Aorta (tissue), 5 donors: ENCODE results near the gene CTNNA2. TPM values are rescaled to one million over a fixed set of nuclear protein-coding genes. Genes with fewer than 3 reads are reported as not detected.

Experiments used
- ATAC-seq: fragments of 200-7000 bp; cut with Tn5 transposase; one replicate; pipeline ENCODE4 v1.9.1; 2022; ENCODE audit warnings: moderate library complexity; ENCODE audit not compliant: low FRiP score
- DNase-seq, 2 donors: peaks; one replicate each; pipeline ENCODE4 v3.0.0-alpha.2; 2020
- H3K27ac ChIP-seq, 2 donors: one replicate each; pipeline ENCODE4 v1.5.1; 2013; ENCODE audit warnings: low read length in 2 of 2, mild to moderate bottlenecking in 2 of 2, moderate library complexity in 2 of 2, control low read depth in 1 of 2, inconsistent platforms in 1 of 2, low read depth in 1 of 2
- H3K27me3 ChIP-seq, 2 donors: one replicate each; pipeline ENCODE4 v1.6.1; 2013; ENCODE audit warnings: control low read depth in 1 of 2, low read length in 1 of 2, mild to moderate bottlenecking in 1 of 2, moderate library complexity in 1 of 2; ENCODE audit not compliant: insufficient read depth in 2 of 2, control insufficient read depth in 1 of 2
- H3K36me3 ChIP-seq, 2 donors: one replicate each; pipeline ENCODE4 v1.6.1; 2013; ENCODE audit warnings: control low read depth in 1 of 2, low read length in 1 of 2, mild to moderate bottlenecking in 1 of 2; ENCODE audit not compliant: insufficient read depth in 2 of 2, control insufficient read depth in 1 of 2
- H3K4me1 ChIP-seq, 2 donors: one replicate each; pipeline ENCODE4 v1.6.1; 2013; ENCODE audit warnings: low read length in 2 of 2, control low read depth in 1 of 2, mild to moderate bottlenecking in 1 of 2, moderate library complexity in 1 of 2; ENCODE audit not compliant: insufficient read depth in 2 of 2, control insufficient read depth in 1 of 2
- H3K4me3 ChIP-seq, 2 donors: one replicate each; pipeline ENCODE4 v1.5.1; 2013; ENCODE audit warnings: low read length in 2 of 2, control low read depth in 1 of 2, mild to moderate bottlenecking in 1 of 2
- H3K9me3 ChIP-seq: one replicate; pipeline ENCODE4 v1.6.1; 2013; ENCODE audit warnings: mild to moderate bottlenecking, low read length; ENCODE audit not compliant: control insufficient read depth
- WGBS, 2 donors: extraction: QIAGEN DNeasy Blood & Tissue Kit; methylation state at CpG; one replicate each; pipeline ENCODE4 v1.1.7; 2013; 5-methylcytosine and 5-hydroxymethylcytosine counted together
- intact Hi-C, 2 donors: fragments of 100-400 bp; cut with DNase I; formaldehyde crosslinking; loops; one replicate each; pipeline versions ENCODE4 v1.14.2 to v1.15.0; 2022
- polyA plus RNA-seq, 2 donors: library from polyadenylated mRNA; stranded (reverse); fragments of 200-250 nt; gene quantifications; one replicate each; pipeline ENCODE4 v1.2.3, GENCODE V29; 2013
- total RNA-seq, 2 donors: library from RNA; stranded (reverse); fragmentation: NEBNext Ultra II Directional; extraction: Animal tissue kit (Norgen Biotek cat#: 25700); gene quantifications; one replicate each; pipeline ENCODE4 v1.2.1, GENCODE V29; 2021
- donor health status: healthy with polysubstance abuse.
- donor health status: Bipolar disorder and iron deficiency.
- donor health status: DM: no; HTN: no; CAD: no.
- donor health status: DM: no; HTN: no; CAD: no.
- donor health status: DM: yes; HTN: yes; CAD: no.

CTNNA2 gene
- total and polyA plus RNA-seq, 4 donors, result 0.05 to 0.12 TPM; not detected in 2

DNA sequence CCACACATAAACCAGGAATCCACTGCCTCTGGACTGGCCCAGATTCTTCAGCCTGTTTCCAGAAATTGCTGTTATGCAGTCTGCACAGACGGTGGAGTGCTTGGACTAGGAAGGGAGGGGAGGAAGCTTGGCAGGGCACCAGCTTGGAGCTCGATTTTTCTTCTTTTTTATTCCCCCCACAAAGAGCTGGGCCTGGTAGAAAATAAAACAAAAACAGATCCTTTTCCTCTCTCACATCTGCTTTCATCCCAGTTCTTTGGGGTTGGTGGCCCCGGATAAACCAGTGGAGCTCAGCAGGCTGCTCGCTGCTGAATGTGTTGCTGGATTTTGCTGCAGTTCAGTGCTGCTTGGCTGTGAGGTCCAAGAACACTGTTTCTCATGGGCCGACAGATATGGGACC, 775.7 kb downstream of the CTNNA2 start:
- no peak for DNase-seq

DNA sequence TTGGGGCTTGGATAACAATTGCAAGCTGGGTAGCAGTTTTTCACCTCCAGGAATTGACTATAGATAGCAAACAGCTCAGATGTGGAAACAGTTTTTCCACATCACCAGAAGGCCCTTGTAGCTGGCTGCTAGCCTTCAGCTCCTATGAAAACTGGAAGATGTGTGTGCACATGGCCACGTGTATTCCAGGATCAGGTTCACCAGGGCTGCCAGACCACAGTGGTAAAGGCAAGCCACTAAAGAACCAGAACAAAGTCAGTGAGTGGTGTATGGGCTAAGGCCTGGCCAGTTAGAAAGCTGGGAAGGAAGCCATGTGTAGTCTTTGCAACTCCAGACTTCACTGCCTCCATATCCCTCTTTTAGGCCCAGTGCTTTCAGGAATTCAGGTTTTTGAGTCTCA, 778.8 kb downstream of the CTNNA2 start:
- H3K27me3 ChIP-seq, result peaks cover 0 to 2% of the 10 kb centered on the region in 2 donors
- no peaks in the 10 kb centered on the region for H3K9me3 ChIP-seq
- WGBS, 2 donors, result 43 to 50% methylated on average over 1 of the region's 1 CpG
- intact Hi-C loops, result no loop called here
- H3K4me3 ChIP-seq, result no peak overlapping the region
- no peak for ATAC-seq
- DNase-seq, result no peak
- H3K27ac ChIP-seq, result no peak overlapping the region
- no peaks in the 10 kb centered on the region for H3K4me1 ChIP-seq
- no peaks in the 10 kb centered on the region for H3K36me3 ChIP-seq

More for the DNA sequence above, 775.7 kb downstream of the CTNNA2 start:
- H3K27me3 ChIP-seq, result peaks cover 0 to 2% of the 10 kb centered on the region in 2 donors
- H3K4me1 ChIP-seq, result no peaks in the 10 kb centered on the region
- no peaks in the 10 kb centered on the region for H3K36me3 ChIP-seq
- H3K4me3 ChIP-seq, result no peak overlapping the region
- H3K9me3 ChIP-seq, result no peaks in the 10 kb centered on the region
- ATAC-seq, result no peak
- H3K27ac ChIP-seq, result no peak overlapping the region
- WGBS, 2 donors, result 13 to 16% methylated on average over 5 of the region's 5 CpGs
- intact Hi-C loops, result no loop called here

DNA sequence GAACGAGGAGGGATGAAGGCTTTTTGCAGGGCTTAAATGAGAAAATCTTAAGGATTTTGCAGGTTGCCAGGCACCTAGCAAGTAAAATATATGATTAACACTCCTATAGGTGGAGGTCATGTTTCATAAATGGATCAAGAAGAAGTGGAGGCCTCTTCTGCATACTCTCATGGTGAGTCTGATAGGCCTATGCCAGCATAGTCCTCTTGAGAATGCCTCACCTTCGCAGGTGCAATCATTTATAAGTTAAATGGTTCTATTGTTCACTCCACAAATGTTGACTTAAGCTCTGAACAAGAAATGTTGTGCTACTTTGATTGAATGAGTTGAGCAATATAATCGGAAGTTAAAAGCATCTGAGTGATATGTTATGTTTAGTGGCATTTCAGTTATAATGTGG, 779.6 kb downstream of the CTNNA2 start:
- intact Hi-C loops, result no loop called here
- 79 to 85% methylated on average over 3 of the region's 3 CpGs for WGBS, 2 donors
- no peaks in the 10 kb centered on the region for H3K36me3 ChIP-seq
- H3K9me3 ChIP-seq, result no peaks in the 10 kb centered on the region
- ATAC-seq (no peak), DNase-seq (no peak)
- H3K4me1 ChIP-seq, result no peaks in the 10 kb centered on the region
- peaks cover 0 to 4% of the 10 kb centered on the region in 2 donors for H3K27me3 ChIP-seq
- no peak overlapping the region for H3K4me3 ChIP-seq
- H3K27ac ChIP-seq, result no peak overlapping the region

DNA sequence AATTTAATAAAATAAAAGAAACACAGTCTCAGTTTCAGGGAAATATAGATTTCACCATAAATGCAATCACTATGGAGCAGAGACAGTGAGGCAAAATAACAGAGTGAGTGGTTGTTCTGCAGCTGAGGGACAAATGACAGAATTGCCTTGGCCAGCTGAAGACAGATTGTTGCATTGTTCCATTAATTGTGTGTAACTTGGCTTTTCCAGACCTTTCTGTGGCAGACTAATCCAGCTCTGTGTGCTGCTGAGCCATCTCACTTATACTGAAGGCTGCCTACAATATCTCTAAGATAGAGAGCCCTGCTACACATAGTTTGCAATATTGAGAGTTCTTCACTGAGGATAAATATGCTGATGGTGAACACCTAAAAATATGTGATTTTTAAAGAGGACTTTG, 780.2 kb downstream of the CTNNA2 start:
- Histone ChIP-seq H3K4me1 (no peaks in the 10 kb centered on the region), H3K9me3 (no peaks in the 10 kb centered on the region), H3K4me3 (no peak overlapping the region), H3K36me3 (no peaks in the 10 kb centered on the region), H3K27me3 (peaks cover 0 to 4% of the 10 kb centered on the region in 2 donors), H3K27ac (no peak overlapping the region)
- intact Hi-C loops, result no loop called here
- no peak for ATAC-seq
- no peak for DNase-seq

DNA sequence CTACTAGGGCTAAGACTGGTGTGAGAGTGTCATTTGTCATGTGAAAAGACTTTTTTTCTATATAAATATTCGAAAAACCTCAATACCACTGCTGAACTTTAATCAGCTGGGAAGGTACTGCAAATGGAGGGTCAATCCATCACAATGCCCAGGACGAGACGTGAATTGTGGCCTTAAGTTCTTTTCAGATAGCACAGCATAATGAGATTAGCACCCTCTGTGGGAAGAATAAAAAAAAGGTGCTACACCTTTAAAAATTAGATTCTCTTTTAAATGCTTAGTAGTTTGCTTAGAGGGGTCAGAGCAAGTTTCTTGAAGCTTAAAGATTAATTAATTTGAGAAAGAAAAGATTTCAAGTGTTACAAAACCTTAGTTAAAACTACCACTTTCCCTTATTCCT, 786.1 kb downstream of the CTNNA2 start:
- H3K36me3 ChIP-seq, result no peaks in the 10 kb centered on the region
- WGBS, 2 donors, result 35 to 37% methylated on average over 3 of the region's 3 CpGs
- no peaks in the 10 kb centered on the region for H3K9me3 ChIP-seq
- H3K27ac ChIP-seq, result no peak overlapping the region
- ATAC-seq (no peak), DNase-seq (no peak)
- H3K4me1 ChIP-seq, result no peaks in the 10 kb centered on the region
- peaks cover 0 to 2% of the 10 kb centered on the region in 2 donors for H3K27me3 ChIP-seq
- intact Hi-C loops, result no loop called here
- no peak overlapping the region for H3K4me3 ChIP-seq

DNA sequence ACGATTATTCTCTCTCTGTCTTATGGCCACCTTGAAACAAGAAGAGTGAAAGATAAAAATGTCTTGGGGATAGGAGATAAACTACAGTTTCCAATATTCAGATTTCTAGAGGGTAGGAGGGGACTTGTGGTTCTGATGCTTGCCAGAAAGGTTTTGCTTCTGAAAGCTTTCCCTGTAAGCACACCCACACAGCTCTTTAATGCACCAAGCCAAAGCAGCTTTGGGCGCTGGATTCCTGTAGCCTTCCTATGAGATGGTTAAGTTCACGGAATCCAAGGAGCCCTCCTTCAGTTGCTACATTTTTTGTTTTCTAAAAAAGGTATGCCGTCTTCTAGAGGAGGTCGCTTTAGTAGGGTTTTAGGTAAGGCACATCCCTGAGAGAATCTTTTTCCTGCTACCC, 786.8 kb downstream of the CTNNA2 start:
- DNase-seq, result no peak
- Histone ChIP-seq H3K4me3 (no peak overlapping the region), H3K9me3 (no peaks in the 10 kb centered on the region), H3K27me3 (peaks cover 0 to 2% of the 10 kb centered on the region in 2 donors), H3K4me1 (no peaks in the 10 kb centered on the region), H3K36me3 (no peaks in the 10 kb centered on the region), H3K27ac (no peak overlapping the region)
- intact Hi-C loops, result no loop called here
- WGBS, 2 donors, result 28 to 32% methylated on average over 5 of the region's 5 CpGs
- ATAC-seq, result no peak

DNA sequence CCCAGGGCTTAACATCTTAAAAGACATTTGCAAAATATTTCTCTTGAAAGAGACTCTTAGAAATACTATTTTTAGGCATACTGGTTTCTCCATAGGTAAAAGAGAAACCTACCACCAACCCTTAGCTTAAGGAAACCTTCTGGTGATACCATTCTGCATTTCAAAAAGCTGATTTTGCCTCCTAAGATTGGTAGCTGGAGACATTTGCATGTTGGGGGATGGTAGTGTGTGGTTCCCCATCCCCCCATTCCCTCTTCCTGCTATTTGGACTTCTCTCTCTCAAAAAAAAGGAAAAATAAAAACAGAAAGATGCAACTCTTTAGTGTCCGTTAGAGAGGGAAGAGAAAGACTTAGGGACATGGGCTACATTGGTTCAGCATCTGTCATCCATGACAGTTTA, 787.5 kb downstream of the CTNNA2 start:
- no peak for DNase-seq
- peaks cover 0 to 2% of the 10 kb centered on the region in 2 donors for H3K27me3 ChIP-seq
- no peaks in the 10 kb centered on the region for H3K36me3 ChIP-seq
- intact Hi-C loops, result no loop called here
- H3K4me1 ChIP-seq, result no peaks in the 10 kb centered on the region
- whole genome bisulfite sequencing, 2 donors, result 52 to 77% methylated on average over 1 of the region's 1 CpG
- no peak for ATAC-seq
- no peaks in the 10 kb centered on the region for H3K9me3 ChIP-seq
- H3K27ac ChIP-seq, result no peak overlapping the region
- H3K4me3 ChIP-seq, result no peak overlapping the region

DNA sequence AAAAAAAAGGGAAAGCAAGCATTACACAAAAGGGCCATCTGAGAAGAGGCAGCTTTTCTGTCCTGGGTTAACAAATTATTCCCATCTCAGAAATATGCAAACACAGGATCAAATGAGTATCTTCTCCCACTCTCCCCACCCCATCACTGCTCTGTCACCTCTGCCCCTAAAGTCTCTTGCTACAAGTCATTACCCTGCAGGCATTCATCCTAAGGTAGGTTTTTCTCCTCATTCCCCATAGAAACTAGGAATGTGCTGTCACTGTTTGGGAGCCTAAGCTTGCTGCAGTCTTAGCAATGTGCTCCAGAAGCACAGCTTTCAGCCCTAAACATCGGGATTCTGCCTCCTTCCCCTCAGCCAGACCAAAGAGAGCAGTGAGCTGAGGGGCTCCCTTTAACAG, 788.1 kb downstream of the CTNNA2 start:
- Histone ChIP-seq H3K36me3 (no peaks in the 10 kb centered on the region), H3K4me3 (no peak overlapping the region), H3K9me3 (no peaks in the 10 kb centered on the region), H3K27ac (no peak overlapping the region), H3K4me1 (no peaks in the 10 kb centered on the region), H3K27me3 (peaks cover 0 to 2% of the 10 kb centered on the region in 2 donors)
- DNase-seq (no peak), ATAC-seq (no peak)
- WGBS, 2 donors, result 22 to 33% methylated on average over 1 of the region's 1 CpG
- intact Hi-C loops, result no loop called here

DNA sequence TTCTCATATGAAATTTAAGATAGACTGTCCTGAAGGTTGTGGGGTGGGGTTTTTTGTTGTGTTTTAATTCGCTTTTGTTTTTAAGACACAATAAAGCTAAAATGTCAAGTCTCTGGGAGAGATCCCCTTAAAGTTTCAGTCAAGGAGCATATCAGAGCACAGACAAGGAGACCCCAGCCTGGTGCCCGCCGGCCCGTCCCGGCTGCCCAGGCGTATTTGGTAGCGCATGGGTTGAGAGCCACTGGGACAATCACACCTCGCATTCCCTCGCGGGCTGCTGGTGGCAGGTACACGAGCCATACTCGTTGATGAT, 789.1 kb downstream of the CTNNA2 start:
- DNase-seq, result no peak
- Histone ChIP-seq H3K27me3 (peaks cover 0 to 1% of the 10 kb centered on the region in 2 donors), H3K4me3 (no peak overlapping the region), H3K9me3 (no peaks in the 10 kb centered on the region), H3K36me3 (no peaks in the 10 kb centered on the region), H3K27ac (no peak overlapping the region), H3K4me1 (no peaks in the 10 kb centered on the region)
- 12 to 18% methylated on average over 12 of the region's 12 CpGs for WGBS, 2 donors
- no peak for ATAC-seq
- intact Hi-C loops, result no loop called here
